ENCODE data around the gene ZFHX3.

ZFHX3 gene

DNA sequence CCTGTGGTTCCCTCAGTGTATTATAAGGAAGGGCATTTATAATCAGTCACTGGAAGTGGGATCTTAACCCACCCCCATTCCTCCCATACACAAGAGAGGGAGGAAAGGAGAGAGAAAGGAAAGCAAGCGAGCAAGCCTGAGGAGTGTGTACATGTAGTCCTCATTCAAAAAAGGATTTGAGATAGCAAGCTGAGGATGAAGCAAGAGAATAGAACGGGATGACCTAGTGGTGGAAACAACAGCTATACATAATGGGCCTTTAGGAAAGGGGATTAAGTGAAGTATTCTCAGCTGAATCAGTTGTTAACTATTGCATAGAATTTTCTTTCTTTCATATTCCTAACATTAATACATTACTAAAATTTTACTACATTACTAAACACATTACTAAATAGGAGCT, 281.4 kb downstream of the ZFHX3 start:
- Histone ChIP-seq H3K4me1 (peaks cover 0 to 6% (median 0%) of the 10 kb centered on the region in 4 donors), H3K4me3 (no peak overlapping the region), H3K27ac (no peak overlapping the region), H3K27me3 (no peaks in the 10 kb centered on the region), H3K36me3 (no peaks in the 10 kb centered on the region), H3K9me3 (no peaks in the 10 kb centered on the region)
- TF ChIP-seq, protein P1, sequence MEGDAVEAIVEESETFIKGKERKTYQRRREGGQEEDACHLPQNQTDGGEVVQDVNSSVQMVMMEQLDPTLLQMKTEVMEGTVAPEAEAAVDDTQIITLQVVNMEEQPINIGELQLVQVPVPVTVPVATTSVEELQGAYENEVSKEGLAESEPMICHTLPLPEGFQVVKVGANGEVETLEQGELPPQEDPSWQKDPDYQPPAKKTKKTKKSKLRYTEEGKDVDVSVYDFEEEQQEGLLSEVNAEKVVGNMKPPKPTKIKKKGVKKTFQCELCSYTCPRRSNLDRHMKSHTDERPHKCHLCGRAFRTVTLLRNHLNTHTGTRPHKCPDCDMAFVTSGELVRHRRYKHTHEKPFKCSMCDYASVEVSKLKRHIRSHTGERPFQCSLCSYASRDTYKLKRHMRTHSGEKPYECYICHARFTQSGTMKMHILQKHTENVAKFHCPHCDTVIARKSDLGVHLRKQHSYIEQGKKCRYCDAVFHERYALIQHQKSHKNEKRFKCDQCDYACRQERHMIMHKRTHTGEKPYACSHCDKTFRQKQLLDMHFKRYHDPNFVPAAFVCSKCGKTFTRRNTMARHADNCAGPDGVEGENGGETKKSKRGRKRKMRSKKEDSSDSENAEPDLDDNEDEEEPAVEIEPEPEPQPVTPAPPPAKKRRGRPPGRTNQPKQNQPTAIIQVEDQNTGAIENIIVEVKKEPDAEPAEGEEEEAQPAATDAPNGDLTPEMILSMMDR (IDR thresholded peaks at IDR 0.05) = no peak
- no peak for DNase-seq
- intact Hi-C loops (cut with DNase I; ENCODE audit: low total_unique reads) = no loop called here

DNA sequence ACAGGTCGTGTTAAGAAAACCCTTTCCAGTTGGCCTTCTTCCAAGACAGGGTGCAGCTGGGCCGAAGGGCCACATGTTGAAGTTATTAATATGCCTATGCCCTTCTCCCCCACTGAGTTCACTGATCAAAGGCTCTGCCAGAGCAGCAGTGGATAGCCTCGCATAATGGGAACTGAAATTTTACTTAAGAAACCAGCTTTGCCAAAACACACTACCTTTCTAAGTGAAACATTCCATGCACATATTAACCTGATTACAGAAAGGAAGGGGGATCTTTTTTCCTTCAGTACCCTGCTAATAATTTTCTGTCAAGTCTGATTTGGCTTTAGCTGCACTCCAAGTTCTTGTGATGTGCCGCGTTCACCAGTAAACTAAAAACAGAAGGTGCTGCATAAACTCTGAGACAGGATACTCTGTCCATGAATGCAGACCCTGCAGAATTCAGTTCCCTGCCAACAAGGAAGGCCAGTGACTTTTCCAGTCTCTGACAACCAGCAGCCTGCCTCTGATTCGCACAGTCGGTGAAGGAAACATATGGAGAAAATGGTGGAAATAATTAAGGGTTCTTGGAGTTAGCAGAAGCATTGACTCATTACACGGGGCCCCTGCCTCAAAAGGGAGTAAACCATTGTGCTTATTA, 283.8 kb downstream of the ZFHX3 start:
- TF ChIP-seq, protein P1 (IDR thresholded peaks at IDR 0.05) = no peak
- no peak for DNase-seq
- H3K27ac ChIP-seq = no peak overlapping the region
- H3K4me1 ChIP-seq = peaks cover 0 to 6% (median 0%) of the 10 kb centered on the region in 4 donors
- H3K27me3 ChIP-seq = no peaks in the 10 kb centered on the region
- peaks cover 0 to 2% (median 1%) of the 10 kb centered on the region in 3 donors for H3K9me3 ChIP-seq
- H3K4me3 ChIP-seq = no peak overlapping the region
- no peaks in the 10 kb centered on the region for H3K36me3 ChIP-seq
- intact Hi-C loops (cut with DNase I; ENCODE audit: low total_unique reads) = no loop called here

DNA sequence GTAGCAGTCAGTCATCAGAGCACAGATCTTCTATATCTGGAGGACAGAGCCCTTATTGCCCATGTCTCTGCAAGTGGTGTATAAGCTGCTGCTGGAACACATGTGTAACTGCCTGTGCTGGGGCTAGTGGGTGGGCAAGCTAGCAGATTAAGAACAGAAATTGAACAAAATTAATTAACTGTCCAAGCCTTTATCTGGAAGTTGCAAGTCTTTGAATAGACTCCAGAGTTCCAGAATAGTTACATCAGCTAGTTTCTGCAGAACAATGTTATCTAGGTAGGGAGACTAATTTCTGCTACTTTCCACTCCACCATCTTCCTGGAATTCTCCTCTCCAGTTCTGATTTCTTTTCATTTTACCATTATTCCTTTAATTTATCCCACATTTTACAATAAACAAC, 287.3 kb downstream of the ZFHX3 start:
- intact Hi-C loops (cut with DNase I; ENCODE audit: low total_unique reads) = no loop called here
- H3K9me3 ChIP-seq = peaks cover 0 to 18% (median 9%) of the 10 kb centered on the region in 3 donors
- no peak for DNase-seq
- H3K27ac ChIP-seq = no peak overlapping the region
- H3K36me3 ChIP-seq = no peaks in the 10 kb centered on the region
- H3K4me1 ChIP-seq = no peaks in the 10 kb centered on the region
- TF ChIP-seq, protein P1 (IDR thresholded peaks at IDR 0.05) = no peak
- H3K27me3 ChIP-seq = no peaks in the 10 kb centered on the region
- H3K4me3 ChIP-seq = no peak overlapping the region

- H3K4me1 ChIP-seq = no peaks in the 10 kb centered on the region
- H3K4me3 ChIP-seq = no peak overlapping the region
- no peak for DNase-seq
- H3K27me3 ChIP-seq = no peaks in the 10 kb centered on the region
- intact Hi-C loops (cut with DNase I; ENCODE audit: low total_unique reads) = no loop called here
- H3K36me3 ChIP-seq = no peaks in the 10 kb centered on the region
- H3K9me3 ChIP-seq = peaks cover 0 to 15% (median 6%) of the 10 kb centered on the region in 3 donors
- TF ChIP-seq, protein P1 (IDR thresholded peaks at IDR 0.05) = no peak
- no peak overlapping the region for H3K27ac ChIP-seq
Measured at GRCh38 chr16:72753881-72754280, 294.0 kb downstream of the ZFHX3 start.

GRCh38 chr16:72752004-72752695, 295.8 kb downstream of the ZFHX3 start:
- Histone ChIP-seq H3K9me3 (peaks cover 0 to 3% (median 0%) of the 10 kb centered on the region in 3 donors), H3K27ac (no peak overlapping the region), H3K36me3 (no peaks in the 10 kb centered on the region), H3K4me3 (no peak overlapping the region), H3K4me1 (no peaks in the 10 kb centered on the region), H3K27me3 (no peaks in the 10 kb centered on the region)
- intact Hi-C loops (cut with DNase I; ENCODE audit: low total_unique reads) = no loop called here
- TF ChIP-seq, protein P1 (IDR thresholded peaks at IDR 0.05) = no peak
- DNase-seq = no peak
